Fibroblast of upper back skin (primary cell): Measurements from ENCODE around the gene STIM2.
"Not testable (repeated sequence)": the region's sequence is repeated elsewhere in the genome, so short reads cannot be mapped to it uniquely, and the experiment has no call there.

Experiments
- DNase-seq: peaks from one replicate; pipeline ENCODE4 v3.0.0-alpha.2; 2013

STIM2 gene

DNA sequence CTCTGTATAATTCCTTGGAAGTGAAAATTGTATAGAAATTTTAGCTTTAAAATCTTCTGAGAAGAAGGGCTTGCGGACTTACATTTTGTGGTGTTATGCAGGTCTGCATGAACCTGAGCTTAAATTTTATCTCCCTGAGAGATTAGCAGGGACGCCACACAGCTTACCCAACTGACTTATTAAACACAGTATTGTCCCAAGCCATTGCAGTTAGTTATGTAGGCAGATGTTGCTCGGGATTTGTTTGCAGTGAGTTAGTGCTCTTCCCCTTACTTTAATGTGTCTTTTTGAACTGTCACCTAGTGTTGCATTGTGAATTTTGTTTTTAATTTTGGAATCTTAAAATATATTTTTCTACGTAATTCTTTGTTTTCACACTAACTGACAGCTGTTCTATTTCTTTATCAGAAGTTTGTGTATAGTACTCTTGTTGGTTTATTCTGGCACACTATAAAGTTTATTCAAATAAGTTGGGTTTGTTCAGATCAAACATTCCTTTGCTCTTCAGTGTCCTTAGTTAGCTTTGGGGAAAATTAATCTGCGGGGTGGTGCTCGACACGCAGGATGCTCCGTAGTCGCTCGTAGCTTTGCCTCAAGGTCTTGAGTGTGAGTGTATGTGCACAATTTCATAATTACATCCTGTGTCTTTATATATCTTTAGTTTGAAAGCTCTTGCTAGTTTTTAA, 145.4 kb downstream of the STIM2 start:
- DNase-seq, result no peak

GRCh38 chr4:27006646-27007045, 146.0 kb downstream of the STIM2 start:
- DNase-seq, result no peak

- DNase-seq, result no peak
Observed at GRCh38 chr4:27007507-27007906, 146.9 kb downstream of the STIM2 start.

DNA sequence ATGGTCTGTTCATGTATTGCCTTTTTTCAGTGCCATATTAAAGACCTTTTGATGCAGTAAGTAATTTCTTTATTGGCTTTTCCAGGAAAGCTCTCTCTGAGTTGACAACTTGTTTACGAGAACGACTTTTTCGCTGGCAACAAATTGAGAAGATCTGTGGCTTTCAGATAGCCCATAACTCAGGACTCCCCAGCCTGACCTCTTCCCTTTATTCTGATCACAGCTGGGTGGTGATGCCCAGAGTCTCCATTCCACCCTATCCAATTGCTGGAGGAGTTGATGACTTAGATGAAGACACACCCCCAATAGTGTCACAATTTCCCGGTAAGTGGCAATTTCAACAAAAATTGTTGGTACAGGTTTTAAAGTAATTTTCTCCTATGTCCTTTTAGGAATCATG, 148.0 kb downstream of the STIM2 start:
- DNase-seq, result no peak

DNA sequence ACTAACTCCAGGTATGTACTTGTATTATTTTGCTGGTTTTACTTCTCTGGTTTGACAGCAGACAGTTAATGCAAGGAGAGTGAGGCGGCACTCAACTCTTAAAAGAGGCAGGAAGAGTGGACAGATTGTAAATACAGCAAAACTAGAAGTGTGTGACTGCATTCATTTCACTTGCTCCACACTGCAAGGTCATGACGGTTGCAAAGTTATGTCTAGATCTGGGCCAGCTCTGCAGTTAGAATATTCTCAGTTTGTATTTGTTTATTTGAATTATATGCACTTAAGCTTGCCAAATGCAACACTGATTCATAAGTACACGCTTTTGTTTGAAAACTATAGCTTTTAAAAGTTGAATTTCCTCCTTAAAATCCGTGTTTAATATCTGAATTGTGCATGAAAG, 148.9 kb downstream of the STIM2 start:
- DNase-seq, result no peak

DNA sequence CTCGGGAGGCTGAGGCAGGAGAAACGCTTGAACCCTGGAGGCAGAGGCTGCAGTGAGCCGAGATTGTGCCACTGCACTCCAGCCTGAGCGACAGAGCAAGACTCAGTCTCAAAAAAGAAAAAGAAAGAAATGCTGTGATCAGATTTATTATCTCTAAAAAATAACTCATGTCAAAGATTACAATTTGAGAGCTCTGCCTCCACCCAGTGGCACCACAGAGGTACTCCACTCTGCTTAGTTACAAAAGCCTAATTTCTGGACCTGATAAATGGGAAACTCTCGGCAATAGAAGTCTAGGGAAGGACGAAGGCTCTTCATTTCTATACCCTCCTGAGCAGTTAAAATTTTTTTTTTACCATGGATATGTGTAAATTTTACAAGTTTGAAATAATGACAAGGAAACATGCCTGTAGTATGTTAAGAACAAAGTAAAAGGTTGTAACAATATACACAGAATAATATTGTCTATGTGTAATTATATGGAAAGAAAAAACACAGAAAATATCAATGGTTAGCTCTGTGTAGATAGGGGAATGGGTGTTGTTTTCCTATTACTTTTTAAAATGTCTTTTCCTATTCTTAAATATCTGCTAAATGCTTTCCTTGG, 149.8 kb downstream of the STIM2 start:
- DNase-seq, result peak; percentile 62

DNA sequence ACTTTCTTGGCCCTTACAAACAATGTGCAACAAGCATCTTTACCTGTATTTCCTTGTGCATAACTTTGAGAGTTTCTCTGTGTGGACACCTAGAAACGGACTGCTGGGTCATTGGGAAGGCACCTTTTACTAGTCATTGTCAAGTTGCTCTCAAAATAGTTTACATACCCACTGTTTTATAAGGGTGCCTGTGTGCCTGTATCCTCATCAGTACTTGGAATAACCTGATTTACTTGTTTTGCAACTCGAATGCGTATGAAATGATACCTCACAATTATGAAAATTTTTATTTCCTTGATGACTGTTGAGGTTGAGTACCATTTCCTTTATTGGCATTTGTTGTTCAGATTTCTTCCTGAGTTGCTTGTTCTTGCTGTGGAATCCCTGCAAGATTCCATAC, 150.8 kb downstream of the STIM2 start:
- no peak for DNase-seq

DNA sequence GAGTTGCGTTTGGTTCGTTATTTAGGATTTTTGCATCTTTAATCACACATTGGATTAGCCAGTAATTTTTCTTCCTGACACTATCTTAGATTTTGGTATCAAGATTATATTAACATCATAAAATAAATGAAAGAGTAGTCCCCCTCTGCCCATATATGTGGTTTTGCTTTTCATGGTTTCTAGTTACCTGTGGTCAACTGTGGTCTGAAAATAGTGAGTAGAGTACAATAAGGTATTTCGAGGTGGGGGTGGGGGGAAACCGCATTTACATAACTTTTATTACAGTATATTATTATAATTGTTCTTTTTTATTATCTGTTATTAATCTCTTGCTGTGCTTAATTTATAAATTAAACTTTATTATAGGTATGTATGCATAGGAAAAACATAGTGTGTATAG, 152.4 kb downstream of the STIM2 start:
- DNase-seq, result no peak

DNA sequence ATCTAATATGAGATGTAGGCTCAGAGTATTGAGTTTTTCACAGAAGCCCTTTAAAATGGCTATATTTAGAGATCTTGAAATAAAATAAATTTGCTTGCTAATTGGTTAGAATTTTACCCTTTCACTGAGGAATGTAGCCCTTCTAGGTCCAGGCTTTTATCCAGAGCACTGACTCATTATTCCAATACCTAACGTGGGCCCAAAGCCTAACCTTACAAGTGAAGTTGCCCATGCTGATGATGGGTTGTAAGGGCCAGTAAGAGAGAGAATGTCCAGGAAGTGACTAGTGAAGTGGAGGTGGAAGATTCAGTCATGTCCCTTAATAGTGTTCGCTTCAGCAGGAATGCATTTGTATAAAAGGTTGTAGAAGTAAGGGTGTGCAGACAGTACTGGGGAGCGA, 155.9 kb downstream of the STIM2 start:
- peak; percentile 21 for DNase-seq

- no peak for DNase-seq
Observed at GRCh38 chr4:27017623-27018022, 157.0 kb downstream of the STIM2 start.

DNA sequence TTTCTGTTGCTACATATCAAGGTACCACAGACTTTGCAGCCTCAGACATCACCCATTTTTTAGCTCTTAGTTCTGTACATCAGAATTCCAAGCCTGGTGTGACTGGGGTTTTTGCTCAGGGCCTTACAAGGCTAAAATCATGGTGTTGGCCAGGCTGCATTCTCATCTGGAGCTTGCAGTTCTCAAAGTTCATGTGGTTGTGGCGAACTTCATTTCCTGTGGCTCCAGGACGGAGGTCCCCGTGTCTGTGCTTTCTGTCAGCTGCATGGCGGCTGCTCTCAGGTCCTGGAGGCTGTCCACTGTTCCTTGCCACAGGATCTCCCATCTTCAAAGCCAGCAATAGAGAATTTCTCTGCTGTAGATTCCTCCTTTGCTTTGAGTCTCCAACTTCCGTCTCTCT, 157.4 kb downstream of the STIM2 start:
- DNase-seq, result no peak

- DNase-seq, result no peak
Observed at GRCh38 chr4:27018910-27019309, 158.3 kb downstream of the STIM2 start.

DNA sequence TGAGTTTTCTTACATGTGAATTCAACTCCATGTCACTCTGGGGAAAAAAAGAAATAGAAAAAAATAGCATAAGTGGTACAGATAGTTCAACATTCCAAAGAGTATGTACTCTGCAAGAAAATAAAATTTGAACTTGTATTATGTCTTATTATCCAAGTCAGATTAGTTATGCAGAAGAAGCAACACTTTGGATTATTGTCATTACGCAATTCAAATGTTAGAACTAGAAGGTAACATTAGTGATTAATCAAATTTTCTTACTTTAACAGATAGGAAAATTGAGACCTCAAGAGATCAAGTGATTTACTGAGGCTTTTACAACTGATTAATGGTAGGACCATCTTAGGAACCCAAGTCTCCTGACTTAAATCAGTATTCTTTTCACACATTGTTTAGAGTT, 159.1 kb downstream of the STIM2 start:
- DNase-seq, result no peak

GRCh38 chr4:27020203-27020602, 159.6 kb downstream of the STIM2 start:
- DNase-seq, result no peak

- no peak for DNase-seq
Observed at GRCh38 chr4:27020603-27021002, 160.0 kb downstream of the STIM2 start.

- DNase-seq, result no peak
Observed at GRCh38 chr4:27022963-27023362, 162.3 kb downstream of the STIM2 start.

GRCh38 chr4:27023366-27023765, 162.7 kb downstream of the STIM2 start:
- no peak for DNase-seq

GRCh38 chr4:27024805-27025204, 164.2 kb downstream of the STIM2 start:
- no peak for DNase-seq

DNA sequence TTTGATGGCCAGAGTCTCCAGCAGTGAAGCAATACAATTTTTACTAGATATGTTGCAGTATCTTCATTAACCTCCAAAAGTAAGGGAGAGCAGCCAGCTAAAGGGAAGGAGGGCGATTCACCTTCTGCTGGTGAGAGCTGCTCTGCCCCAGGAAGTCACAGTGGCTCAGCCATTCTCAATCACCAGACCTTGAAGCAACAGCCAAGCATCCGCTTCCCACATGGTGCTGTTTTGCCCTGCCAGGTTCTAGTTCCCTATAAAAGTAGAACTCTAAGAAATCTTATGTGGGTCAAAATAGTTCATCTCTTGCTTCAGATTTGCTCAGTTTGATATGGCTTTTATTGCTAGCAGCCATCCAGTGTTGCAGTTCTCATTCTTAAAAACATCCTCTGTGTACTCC, 166.8 kb downstream of the STIM2 start:
- DNase-seq, result no peak

DNA sequence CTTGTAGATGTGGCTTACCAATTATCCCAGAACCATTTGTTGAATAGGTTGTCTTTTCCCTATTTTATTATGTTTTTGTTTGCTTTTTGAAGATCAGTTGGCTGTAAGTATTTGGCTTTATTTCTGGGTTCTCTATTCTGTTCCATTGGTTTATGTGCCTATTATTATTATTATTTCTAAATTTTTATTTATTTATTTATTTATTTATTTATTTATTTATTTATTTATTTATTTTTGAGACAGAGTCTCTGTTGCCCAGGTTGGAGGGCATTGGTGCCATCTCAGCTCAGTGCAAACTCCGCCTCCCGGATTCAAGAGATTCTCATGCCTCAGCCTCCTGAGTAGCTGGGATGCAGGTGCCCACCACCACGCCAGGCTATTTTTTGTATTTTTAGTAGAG, 174.5 kb downstream of the STIM2 start:
- not testable (repeated sequence) for DNase-seq

DNA sequence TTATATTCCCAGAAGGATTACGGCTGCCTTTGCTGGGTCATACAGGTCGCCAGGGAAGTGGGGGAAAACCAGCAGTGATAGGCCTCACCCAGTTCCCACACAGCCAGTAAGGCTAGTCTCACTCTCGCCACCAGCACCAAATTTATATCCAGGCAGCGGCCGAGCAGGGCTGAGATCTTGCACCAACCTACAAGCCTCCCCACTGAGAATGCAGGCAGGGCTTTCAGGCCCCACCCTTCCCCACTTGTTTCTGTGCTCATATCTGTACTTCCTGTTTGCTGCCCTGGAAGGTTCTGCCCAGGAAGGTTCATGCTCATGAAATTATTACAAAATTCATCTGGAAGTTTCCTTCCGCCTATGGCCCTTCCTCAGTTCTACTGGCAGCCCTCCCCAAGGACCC, 179.7 kb downstream of the STIM2 start:
- no peak for DNase-seq

DNA sequence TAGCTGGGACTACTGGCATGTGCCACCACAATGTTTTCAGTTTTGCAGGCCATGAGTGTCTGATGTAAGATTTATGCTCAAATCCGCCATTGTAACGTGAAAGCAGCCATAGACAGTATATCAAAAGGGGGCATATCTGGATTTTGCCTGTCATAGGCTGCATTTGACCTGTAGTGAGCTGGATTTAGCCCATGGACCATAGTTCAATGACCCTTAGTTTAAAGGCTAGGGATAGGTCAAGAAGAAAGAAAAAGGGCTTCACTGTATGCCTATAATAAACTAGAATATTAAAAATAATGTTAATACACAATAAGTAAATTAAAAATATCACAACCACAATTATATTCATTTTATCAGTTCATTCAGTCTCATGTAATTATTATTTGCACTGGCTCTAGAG, 181.8 kb downstream of the STIM2 start:
- DNase-seq, result no peak

DNA sequence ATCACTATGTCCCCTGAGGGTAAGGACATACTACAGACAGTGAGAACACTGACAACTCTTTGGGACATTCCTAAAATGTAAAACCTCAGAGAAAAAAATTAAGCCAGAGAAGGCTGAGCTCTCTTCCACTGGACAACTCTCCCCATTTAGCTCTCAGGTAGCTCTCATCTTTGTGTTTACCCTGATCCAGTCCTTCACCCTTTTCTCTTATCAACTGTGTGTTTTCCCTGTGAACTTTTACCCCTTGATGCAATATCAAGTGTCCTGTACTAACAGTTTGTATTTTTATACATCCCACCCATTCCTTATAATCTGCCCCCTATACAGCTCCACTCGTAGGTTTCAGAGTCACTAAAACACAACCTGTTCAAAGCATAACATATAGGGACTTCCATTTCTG, 182.6 kb downstream of the STIM2 start:
- no peak for DNase-seq

- no peak for DNase-seq
Observed at GRCh38 chr4:27046851-27047250, 186.2 kb downstream of the STIM2 start.
